NCI-H2029 treated with DMSO at 0.1 percent for 48 hours (cell line): ENCODE measurements around the gene MAD1L1.
"Not testable (repeated sequence)": the region's sequence is repeated elsewhere in the genome, so short reads cannot be mapped to it uniquely, and the experiment has no call there.

ENCODE experiments used
- DNase-seq: peaks from one replicate; lab custom pipeline; 2025; lab: John Stamatoyannopoulos, UW

MAD1L1 gene

DNA sequence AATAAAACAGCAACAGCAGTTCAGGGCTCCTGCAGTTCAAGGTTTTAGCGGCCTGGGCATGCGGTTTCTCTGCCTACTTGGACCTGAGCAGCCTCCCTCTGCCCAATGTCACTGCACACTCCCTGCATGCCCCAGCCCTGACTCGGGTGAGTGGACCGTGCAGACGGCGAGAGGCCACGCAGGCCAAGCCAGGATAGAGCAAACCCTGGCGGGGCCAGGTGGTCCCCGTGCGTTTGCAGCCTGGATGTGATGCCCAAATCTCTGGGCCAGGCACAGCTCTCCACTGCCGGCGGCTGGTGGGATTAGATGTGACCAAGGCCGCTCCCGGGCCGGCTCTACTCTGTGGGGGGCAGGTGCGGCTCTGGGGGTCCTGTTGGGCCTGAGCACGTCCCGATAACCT is 392.0 kb downstream of the MAD1L1 start:
- DNase-seq: not testable (repeated sequence)

DNA sequence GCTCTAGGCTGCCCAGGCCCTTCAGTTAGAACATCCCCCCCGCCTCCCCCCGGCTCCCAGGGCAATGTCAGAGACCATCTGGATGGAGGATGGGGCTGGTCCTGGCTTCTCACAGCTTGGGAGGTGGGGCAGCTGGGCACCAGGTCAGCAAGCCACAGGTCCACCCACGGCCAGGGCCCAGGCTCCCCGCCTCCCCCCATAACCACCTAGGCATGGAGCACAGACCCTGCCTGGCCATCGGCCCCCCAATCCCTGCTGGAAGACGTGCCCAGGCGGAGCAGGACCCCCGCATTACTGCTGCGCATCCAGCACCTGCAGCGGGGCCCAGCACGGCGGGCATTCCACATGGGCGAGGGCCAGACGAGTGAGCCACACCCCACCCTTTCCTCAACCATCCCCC is 393.0 kb downstream of the MAD1L1 start:
- no peak for DNase-seq

GRCh38 chr7:1838911-1839531 is 393.7 kb downstream of the MAD1L1 start:
- not testable (repeated sequence) for DNase-seq

DNA sequence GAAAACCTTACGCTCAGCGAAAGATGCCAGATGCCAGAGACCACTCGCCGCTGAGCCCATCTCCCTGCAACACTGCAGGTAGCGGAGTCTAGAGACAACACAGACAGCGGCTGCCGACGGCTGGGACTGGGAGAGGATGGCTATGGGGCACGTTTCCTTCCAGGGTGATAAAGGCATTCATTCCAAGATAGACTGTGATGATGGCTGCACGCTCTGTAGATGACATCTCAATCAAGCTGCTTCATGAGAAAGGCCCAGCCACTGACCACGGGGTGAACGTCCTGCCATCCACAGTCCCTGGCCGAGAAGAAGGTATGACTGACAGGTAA is 394.2 kb downstream of the MAD1L1 start:
- DNase-seq: not testable (repeated sequence)

DNA sequence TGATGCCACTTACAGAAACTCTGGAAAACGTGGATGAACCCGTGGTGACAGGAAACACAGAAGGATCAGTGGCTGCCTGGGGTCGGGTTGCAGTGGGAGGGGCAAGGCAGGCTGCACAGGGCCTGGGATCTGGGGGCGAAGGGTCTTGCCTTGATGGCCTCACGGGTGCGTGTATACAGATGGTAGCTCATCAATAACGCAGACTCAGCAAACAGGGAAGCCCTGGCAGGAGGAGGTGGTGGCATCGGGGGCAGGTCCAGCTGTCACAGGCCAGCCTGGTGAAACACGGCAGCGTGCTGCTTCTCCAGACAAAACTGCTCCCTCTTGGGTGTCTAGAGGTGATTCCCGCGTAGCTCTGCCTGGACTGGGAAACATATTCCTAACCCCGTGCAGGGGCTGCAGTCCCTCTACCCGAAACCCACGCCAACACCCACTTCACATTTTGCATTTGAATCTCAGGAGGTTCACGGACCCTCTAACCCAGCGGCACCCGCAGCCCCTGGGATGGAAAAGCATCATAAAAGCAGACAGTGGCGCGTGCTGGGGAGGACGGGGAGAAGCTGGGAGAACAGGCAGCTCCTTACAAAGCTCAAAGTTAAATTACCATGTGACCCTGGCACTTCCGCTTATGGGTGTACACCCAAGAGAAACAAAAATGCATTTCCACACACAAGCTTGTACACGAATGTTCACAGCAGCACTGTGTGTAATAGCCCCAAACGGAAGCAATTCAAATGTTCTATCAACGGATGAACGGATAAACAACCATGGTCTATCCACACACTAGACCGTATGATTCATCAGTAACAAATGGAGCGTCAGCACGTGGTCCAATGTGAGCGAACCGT is 394.8 kb downstream of the MAD1L1 start:
- not testable (repeated sequence) for DNase-seq

DNA sequence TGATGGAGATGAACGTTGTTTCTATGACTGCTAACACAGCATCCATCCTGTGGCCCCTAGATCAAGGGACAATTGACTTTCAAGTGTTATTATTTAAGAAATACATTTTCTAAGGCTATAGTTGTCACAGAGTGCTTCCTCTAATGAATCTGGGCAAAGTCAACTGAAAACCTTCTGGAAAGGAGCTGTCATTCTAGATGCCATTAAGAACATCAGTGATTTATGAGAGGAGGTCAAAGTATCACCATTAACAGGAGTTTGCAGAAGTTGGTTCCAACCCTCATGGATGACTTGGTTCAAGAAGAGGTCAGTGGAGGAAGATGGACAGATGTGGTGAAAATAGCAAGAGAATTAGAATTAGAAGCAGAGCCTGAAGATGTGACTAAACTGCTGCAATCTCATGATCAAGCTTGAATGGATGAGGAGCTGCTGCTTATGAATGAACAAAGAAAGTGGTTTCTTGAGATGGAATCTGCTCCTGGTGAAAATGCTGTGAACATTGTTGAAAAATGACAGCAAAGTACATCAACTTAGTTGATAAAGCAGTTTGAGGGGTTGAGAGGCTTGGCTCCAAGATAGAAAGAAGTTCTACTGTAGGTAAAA is 400.7 kb downstream of the MAD1L1 start:
- not testable (repeated sequence) for DNase-seq

DNA sequence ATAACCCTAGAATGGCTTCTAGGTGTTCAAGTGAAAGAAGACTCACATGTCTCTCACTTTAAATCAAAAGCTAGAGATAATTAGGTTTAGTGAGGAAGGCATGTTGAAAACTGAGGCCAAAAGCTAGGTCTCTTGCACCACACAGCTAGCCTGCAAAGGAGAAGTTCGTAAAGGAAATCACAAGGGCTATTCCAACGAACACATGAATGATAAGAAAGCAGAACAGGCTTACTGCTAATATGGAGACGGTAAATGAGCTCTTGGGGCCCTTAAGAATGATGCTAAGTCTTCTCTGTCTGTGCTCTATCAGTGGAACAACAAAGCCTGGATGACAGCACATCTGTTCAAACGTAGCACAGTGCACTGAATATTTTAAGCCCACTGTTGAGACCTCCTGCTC is 401.3 kb downstream of the MAD1L1 start:
- not testable (repeated sequence) for DNase-seq

- not testable (repeated sequence) for DNase-seq
Observed at GRCh38 chr7:1829668-1830067, 403.1 kb downstream of the MAD1L1 start.

GRCh38 chr7:1829111-1829510 is 403.6 kb downstream of the MAD1L1 start:
- DNase-seq: no peak

DNA sequence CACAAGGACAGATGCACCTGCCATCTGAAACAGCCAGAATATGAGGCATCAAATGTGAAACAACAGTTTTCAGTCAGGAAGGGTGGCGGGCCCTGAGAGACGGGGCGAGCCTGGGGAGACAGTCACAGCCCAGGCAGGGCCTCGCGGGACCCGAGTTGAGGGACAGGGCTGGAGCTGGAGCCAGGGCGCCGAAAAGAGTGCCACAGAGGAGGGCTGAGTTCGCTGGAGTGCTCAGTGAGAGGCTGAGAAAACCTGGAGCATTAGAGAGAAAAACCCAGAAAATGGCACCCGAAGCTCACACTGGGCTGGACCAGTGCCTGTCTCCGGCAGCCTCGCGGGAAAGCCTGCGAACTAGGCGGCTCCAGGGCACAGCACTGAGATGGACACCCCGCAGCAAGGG is 404.6 kb downstream of the MAD1L1 start:
- DNase-seq: not testable (repeated sequence)

DNA sequence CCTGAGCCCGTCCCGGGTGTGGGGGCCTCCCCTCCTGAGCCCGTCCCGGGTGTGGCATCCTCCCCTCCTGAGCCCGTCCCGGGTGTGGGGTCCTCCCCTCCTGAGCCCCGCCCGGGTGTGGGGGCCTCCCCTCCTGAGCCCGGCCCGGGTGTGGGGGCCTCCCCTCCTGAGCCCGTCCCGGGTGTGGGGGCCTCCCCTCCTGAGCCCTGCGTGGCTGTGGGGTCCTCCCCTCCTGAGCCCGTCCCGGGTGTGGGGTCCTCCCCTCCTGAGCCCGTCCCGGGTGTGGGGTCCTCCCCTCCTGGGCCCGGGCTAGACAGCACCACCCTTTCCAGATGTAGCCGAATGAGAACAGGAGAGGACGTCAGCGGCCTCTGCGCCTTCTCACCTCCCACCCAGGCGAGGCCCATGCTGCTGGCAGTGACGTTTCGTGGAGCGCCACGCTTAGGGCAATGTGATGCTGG is 405.2 kb downstream of the MAD1L1 start:
- not testable (repeated sequence) for DNase-seq

DNA sequence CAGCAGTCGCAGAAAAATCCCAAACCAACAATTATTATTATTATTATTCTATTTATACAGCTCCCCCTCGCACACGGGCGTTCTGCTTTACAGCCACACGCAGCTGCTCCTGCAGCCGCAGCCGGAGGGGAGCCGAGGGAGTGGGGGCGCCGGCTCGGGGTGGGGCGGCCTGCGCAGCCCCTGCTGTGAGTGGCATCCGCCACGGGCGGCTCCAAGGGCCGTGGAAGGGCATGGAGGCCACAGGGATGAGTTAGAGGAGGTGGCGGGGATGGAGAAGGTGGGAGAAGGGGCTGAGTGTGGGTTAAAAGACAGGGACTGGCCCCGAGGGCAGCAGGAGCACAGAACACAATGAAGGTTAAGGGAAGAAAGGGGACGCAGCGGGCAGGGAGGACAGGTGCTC is 405.8 kb downstream of the MAD1L1 start:
- DNase-seq: not testable (repeated sequence)

DNA sequence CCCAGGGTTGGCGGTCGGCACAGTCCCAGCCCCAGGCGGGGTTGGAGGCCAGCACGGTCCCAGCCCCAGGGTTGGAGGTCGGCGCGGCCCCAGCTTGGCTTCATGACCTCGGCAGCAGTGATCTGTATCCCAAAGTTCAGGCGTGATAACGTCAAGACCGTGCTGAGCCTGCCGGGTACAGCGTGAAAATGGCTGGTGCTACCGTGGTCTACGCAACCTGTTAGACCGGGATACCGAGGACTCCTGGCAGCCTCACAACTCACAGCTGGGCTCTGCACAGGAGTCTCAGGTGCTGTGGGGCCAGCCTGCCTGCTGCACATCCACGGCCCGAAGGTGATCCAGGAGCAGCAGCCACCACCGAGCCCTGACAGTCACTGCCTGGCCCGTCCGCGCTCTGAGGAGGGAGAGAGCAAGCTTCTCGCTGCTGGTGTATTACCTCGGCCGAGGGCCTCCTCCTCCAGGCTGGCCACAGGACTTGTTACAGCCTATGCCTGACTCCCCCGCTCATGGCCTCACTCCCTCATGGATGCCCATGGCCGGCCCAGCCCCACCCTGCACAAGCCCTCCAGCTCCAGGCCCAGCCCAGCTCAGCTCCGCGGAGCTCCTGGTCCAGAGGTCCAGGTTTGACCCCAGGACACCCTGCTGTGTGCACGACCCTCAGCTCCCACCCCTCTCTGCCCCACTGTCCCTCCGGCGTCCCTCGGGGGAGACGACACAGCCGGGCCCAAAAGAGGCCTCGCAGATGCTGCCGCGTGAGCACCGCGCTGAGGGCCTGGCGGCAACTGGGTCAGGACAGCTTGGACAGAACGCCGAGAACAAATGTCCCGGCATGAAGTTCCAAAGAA is 406.6 kb downstream of the MAD1L1 start:
- no peak for DNase-seq

GRCh38 chr7:1825647-1825896 is 407.2 kb downstream of the MAD1L1 start:
- DNase-seq: not testable (repeated sequence)

DNA sequence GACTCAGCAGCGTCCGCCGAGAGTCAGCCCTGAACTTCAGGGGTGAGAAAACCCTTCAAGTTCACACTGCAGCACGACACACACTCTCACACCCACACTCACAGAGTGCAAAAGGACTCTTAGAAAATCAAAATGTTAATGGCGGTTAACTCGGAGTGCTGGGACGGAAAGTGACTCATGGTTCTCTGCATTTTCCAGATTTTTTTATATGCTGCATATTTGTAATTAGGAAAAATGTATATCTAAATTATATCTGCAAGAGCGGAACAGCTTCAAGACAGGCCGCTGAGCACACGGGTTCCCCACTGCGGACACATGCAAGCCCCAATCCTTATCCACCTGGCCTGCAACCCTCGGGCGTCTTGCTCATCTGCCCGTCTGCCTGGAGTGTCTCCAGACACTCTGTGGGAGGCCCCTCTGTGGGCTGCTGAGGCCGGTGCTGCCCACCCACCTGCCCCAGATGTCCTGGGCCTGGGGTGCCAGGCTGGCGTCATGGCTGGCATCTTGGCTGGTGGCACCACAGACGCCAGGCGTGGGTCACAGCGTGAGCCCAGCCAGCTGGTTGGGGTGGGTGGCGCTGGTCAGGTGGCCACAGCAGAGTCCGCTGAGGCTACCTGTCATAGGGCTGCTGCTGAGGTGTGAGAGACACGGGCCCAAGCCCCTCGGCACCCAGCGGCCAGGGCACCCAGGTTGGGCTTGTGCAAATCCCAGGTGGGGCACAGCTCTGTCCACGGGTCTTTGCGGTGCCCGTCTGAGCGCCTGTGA is 407.7 kb downstream of the MAD1L1 start:
- not testable (repeated sequence) for DNase-seq

DNA sequence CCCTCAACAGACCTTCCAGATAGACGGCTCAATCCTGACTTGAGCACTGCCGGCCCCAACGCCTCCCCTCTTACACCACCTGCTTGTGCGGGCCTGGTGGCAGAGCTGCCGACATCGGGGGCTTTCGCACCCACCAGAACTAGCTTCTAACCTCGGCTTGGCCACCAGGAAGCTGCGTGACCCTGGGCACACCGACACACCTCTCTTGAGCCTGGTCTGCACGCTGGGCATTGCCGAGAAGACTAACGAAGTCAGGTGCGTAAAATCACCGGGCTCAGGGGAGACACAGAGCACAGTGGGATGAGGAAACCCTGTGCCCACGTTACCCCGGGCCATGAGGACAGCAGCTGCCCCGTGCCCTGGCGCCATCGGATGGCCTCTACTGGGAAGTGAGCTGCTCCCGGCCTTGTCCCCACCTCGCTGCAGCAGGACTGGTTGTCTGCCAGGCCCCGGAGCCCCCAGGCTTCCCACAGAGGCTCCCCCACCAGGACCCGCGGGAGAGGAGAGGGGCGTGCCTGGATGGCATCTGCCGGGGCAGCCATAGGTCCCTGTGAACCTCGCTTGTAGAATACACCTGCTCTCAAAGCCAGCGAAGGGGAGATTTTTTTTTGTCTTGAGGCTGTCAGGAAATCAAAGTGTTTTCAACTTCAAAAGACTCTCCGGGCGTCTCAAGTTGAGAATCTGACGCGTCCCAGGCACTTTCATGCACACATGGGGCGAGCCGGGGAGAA is 408.4 kb downstream of the MAD1L1 start:
- not testable (repeated sequence) for DNase-seq

GRCh38 chr7:1823376-1824150 is 409.2 kb downstream of the MAD1L1 start:
- no peak for DNase-seq

- DNase-seq: no peak
Observed at GRCh38 chr7:1819259-1819841, 413.4 kb downstream of the MAD1L1 start.

DNA sequence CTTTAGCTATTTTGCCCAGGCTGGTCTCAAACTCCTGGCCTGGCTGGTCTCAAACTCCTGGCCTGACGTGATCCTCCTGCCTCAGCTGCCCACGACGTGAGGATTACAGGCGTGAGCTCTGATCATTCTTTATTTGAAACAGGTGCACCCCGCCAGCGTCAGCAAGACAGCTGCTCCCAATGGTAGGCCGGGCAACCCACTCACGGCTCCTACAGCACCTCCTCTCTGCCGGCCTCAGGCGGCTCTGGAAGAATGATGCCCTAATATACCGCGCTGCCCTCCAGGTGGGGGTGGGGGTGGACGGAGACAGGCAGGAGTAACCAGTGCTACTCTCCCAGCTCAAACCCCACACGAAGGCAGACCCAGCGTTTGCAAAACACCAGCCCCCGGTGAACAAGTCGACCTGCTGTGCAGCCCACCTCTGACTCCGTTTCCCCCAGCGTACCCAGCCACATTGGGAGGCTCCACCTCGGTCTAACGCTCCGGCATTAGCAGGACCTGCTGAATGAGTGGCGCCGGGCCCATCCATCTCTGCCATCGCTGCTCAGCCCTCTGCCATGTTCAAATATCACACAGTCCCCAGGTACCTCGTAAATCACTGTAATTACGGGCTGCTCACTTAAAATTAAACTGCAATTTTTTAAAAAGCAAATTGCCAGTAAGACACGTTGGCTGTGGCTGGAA is 414.0 kb downstream of the MAD1L1 start:
- DNase-seq: no peak
